ENCODE results near the gene TRIM54. TPM values are rescaled to one million over a fixed set of nuclear protein-coding genes. Genes with fewer than 3 reads are reported as not detected.
"Not testable (repeated sequence)": the region's sequence is repeated elsewhere in the genome, so short reads cannot be mapped to it uniquely, and the experiment has no call there.

Gene TRIM54
- total RNA-seq, 1 donor from 2014 or later: not detected

DNA sequence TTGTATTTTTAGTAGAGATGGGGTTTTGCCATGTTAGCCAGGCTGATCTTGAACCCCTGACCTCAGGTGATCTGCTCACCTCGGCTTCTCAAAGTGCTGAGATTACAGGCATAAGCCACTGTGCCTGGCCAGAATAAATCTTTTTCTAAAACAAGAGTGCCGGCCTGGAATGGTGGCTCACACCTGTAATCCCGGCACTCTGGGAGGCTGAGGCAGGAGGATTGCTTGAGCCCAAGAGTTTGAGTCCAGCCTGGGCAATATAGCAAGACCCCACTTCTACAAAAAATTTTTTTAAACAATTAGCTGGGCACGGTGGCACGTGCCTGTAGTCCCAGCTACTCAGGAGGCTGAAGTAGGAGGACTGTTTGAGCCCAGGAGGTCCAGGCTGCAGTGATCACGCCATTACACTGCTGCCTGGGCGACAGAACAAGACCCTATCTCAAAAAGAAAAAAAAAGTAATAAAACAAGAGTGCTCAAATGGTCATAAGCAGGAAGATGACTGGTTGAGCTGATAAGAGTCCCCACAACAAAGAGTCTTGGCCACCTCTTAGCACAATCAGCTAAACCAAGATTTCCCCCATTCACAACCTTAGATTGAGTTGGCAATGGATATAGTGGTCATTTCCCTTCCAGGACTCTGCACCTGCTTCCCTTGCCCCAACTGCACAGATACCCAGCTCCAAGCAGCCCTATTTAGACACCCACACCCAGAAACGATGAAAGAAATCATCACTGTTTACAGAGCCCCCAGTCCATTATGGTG lies 31.8 kb downstream of the TRIM54 start:
- Histone ChIP-seq H3K4me1 (peaks cover 5% of the 10 kb centered on the region), H3K4me3 (no peak overlapping the region), H3K9me3 (no peaks in the 10 kb centered on the region), H3K27me3 (ENCODE audit: low read depth) (peaks cover under 1% of the 10 kb centered on the region), H3K27ac (no peak overlapping the region), H3K36me3 (peaks cover 37% of the 10 kb centered on the region)
- intact Hi-C loops (cut with DNase I): no loop called here
- DNase-seq (peak; percentile 4), ATAC-seq (no peak)
- TF ChIP-seq, protein P1, sequence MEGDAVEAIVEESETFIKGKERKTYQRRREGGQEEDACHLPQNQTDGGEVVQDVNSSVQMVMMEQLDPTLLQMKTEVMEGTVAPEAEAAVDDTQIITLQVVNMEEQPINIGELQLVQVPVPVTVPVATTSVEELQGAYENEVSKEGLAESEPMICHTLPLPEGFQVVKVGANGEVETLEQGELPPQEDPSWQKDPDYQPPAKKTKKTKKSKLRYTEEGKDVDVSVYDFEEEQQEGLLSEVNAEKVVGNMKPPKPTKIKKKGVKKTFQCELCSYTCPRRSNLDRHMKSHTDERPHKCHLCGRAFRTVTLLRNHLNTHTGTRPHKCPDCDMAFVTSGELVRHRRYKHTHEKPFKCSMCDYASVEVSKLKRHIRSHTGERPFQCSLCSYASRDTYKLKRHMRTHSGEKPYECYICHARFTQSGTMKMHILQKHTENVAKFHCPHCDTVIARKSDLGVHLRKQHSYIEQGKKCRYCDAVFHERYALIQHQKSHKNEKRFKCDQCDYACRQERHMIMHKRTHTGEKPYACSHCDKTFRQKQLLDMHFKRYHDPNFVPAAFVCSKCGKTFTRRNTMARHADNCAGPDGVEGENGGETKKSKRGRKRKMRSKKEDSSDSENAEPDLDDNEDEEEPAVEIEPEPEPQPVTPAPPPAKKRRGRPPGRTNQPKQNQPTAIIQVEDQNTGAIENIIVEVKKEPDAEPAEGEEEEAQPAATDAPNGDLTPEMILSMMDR (IDR thresholded peaks at IDR 0.05): no peak

DNA sequence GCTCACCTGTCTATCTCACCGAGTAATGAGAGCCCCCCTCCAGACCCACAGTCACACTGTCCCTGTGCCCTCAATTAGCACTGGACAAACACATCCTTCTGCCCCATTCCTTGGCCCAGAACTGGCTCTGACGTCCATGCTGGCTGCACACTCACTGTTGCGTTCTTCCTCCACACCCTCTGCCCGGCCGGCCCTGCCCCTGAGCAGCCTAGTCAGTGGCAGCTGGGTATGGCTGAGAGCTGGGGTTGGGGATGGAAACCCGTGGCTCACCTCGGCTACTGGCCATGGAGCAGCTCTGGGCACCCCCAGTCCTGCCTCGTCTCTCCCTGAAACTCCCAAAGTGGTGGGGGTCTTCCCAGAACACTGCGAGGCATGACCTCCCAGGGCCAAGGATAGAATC lies 32.5 kb downstream of the TRIM54 start:
- peak; percentile 25 for DNase-seq
- ATAC-seq: no peak

DNA sequence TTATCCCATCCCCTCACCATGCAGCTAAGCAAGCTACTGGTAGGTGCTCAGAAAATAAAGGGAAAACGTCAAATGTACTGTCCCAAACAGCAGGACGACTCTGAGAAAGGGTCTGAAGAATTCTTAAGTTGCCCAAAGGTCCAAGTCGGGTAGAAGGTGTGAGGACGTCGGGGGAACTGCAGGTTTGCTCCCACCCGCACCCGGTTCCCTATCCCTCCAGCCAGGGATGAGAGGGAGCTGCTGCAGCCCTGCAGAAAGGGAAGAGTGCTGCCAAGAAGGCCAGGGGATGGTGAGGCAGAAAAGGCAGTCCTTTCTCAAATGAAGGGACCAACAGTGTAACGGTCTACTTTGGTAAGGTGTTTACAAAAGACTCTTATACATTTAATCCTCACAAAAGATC lies 32.9 kb downstream of the TRIM54 start:
- TF ChIP-seq, protein P1 (IDR thresholded peaks at IDR 0.05): no peak
- peaks cover 29% of the 10 kb centered on the region for H3K36me3 ChIP-seq
- no peak for DNase-seq
- H3K27me3 ChIP-seq (ENCODE audit: low read depth): no peaks in the 10 kb centered on the region
- no peak overlapping the region for H3K4me3 ChIP-seq
- intact Hi-C loops (cut with DNase I): no loop called here
- no peak for ATAC-seq
- peaks cover 5% of the 10 kb centered on the region for H3K4me1 ChIP-seq
- no peaks in the 10 kb centered on the region for H3K9me3 ChIP-seq
- no peak overlapping the region for H3K27ac ChIP-seq

More for the DNA sequence above, 32.5 kb downstream of the TRIM54 start:
- Histone ChIP-seq H3K4me1 (peaks cover 5% of the 10 kb centered on the region), H3K9me3 (no peaks in the 10 kb centered on the region), H3K27me3 (ENCODE audit: low read depth) (no peaks in the 10 kb centered on the region), H3K27ac (no peak overlapping the region), H3K4me3 (no peak overlapping the region), H3K36me3 (peaks cover 32% of the 10 kb centered on the region)
- TF ChIP-seq, protein P1 (IDR thresholded peaks at IDR 0.05): no peak
- intact Hi-C loops (cut with DNase I): no loop called here

DNA sequence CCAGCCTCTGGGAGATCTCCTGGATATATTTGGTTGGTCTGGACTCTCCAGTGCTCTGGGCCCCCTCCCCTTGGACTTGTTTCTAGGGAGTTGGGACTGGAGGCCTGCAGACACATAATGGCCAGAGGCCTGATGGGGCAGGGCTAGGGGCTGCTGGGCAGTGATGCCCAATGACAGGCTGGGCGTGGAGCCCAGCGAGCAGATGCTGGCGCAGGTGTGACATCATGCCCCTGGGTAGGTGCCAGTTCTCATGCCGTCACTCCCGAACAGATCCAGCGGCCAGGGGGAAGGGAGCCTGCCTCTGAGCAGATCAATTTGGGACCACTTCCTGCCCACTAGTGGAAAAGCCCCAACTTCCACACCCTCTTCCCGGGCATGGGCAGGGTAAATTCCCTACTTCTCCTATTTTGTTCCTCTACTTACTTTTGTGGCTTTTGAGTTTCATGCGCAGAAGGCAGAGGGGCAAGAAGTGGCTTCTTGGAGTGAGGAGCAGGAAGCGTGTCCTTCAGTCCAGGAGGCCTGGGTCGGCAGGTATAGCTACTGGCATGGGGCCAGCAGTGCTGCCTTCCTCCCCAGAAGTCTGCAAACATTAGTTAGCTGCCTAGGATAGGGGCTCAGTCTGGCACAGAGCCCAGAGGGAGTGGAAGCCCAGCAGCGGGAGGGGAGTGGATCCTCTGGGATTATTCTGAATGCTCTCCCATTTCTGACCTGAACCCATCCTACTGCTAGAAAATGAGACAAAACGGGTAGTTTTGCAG lies 34.6 kb downstream of the TRIM54 start:
- TF ChIP-seq, protein P1 (IDR thresholded peaks at IDR 0.05): no peak
- Histone ChIP-seq H3K4me1 (peaks cover 9% of the 10 kb centered on the region), H3K36me3 (peaks cover 20% of the 10 kb centered on the region), H3K27ac (no peak overlapping the region), H3K9me3 (no peaks in the 10 kb centered on the region), H3K4me3 (no peak overlapping the region), H3K27me3 (ENCODE audit: low read depth) (no peaks in the 10 kb centered on the region)
- intact Hi-C loops (cut with DNase I): no loop called here
- DNase-seq (no peak), ATAC-seq (peak in 1 of 2 donors; percentile 9)

DNA sequence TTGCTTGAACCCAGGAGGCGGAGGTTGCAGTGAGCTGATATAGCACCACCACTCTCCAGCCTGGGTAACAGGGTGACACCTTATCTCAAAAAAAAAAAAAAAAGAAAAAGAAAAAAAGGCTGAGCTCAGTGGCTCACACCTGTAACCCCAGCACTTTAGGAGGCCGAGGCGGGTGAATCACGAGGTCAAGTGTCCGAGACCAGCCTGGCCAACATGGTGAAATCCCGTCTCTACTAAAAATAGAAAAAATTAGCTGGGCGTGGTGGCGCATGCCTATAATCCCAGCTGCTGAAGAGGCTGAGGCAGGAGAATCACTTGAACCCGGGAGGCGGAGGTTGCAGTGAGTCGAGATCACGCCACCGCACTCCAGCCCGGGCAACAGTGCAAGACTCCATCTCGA lies 37.6 kb downstream of the TRIM54 start:
- H3K27ac ChIP-seq; ATAC-seq; H3K27me3 ChIP-seq (ENCODE audit: low read depth); DNase-seq; intact Hi-C loops (cut with DNase I); H3K9me3 ChIP-seq; H3K4me3 ChIP-seq: not testable (repeated sequence)
- peaks cover 14% of the 10 kb centered on the region for H3K36me3 ChIP-seq
- peaks cover 25% of the 10 kb centered on the region for H3K4me1 ChIP-seq
